Measurements from ENCODE around the gene NEUROD2. TPM values are rescaled to one million over a fixed set of nuclear protein-coding genes. Genes with fewer than 3 reads are reported as not detected.

The NEUROD2 gene
- total RNA-seq, 2 experiments from 2014 or later, result not detected

DNA sequence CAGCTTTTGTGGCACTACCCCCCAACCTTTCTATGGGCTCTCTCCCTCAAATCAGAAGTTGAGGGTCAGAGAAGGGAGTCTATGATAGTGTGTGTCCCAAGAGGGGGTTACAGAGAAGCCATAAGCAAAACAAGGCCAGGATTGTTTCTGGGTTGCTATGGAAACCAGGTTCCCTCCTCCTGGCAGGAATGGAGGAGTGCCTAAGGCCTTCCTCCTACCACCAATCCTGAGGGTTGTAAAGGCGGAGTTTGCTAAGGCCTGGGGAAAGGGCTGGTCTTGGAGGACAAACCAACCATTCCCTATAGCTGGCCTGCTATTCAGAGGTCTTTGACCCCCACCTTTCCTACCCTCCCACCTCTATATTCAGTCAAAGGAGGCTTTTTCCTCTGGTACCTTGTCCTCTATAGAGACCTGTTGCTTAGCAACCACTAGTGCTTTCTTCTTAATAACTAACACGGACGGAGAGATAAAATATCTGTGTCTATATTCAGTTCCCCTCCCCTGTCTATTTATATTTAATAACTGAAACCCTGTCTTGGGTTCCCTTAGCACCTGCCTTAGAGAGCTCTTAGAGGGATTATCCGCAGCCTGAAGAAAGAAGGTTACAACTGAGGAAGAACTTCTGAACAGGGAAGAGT, 43.4 kb downstream of the NEUROD2 start:
- Mint-ChIP-seq H3K27me3 (ENCODE audit: low read depth) (no peaks in the 10 kb centered on the region), H3K9me3 (ENCODE audit: insufficient read depth) (no peaks in the 10 kb centered on the region), H3K27ac (no peak overlapping the region), H3K4me1 (ENCODE audit: low read depth) (no peaks in the 10 kb centered on the region), H3K36me3 (ENCODE audit: low read depth) (peaks cover 18% of the 10 kb centered on the region), H3K4me3 (no peak overlapping the region)
- ChIA-PET CTCF (interaction anchor here (1.3 to 1.6 kb wide), 3 partner anchors 11 to 17 kb away, joined by 3 to 6 read pairs (median 5); no protein-coding TSS in a partner anchor), POLR2A (no interaction called here)
- ATAC-seq (no peak), DNase-seq (no peak)

DNA sequence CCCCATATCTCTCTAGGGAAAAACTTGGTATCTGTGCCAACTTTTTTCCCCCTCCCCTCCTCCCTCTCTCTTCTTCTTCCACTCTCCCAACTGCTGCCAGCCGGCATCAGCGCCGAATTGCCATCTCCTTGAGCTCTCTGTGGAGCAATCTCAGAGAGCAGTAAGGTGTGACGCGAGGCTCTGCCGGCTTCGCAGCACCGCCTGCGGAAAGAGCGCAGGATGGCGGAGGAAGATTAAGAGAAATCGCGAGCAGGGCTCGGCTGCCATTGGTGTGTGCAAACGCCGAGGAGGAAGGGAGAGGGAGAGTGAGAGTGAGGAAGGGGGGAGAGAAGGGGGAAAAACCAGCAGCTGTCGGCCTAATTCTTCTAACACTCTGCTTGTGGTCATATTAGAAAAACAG, 44.2 kb downstream of the NEUROD2 start:
- CTCF ChIA-PET, result no interaction called here
- Mint-ChIP-seq H3K4me1 (ENCODE audit: low read depth) (no peaks in the 10 kb centered on the region), H3K27me3 (ENCODE audit: low read depth) (no peaks in the 10 kb centered on the region), H3K36me3 (ENCODE audit: low read depth) (peaks cover 11% of the 10 kb centered on the region), H3K4me3 (no peak overlapping the region), H3K27ac (no peak overlapping the region), H3K9me3 (ENCODE audit: insufficient read depth) (no peaks in the 10 kb centered on the region)
- ATAC-seq (no peak), DNase-seq (no peak)
- POLR2A ChIA-PET, result no interaction called here

DNA sequence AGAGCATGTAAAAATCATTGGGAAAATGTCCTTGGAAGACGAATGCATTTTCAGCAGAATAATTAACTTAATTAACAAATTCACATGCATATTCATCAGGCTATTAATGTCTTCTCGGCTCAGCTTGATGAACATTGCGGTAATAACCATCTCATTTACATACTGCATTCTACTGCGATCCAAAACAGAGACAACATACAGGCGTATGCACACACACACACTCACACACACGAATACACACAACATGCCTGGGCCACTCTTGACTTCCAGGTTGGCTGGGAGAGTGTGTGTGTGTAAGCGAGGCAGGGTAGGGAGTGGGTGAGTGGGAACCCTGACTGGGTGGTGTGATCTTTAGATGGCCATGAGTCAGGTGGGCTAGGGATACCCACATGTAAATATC, 44.7 kb downstream of the NEUROD2 start:
- Mint-ChIP-seq H3K36me3 (ENCODE audit: low read depth) (peaks cover 7% of the 10 kb centered on the region), H3K9me3 (ENCODE audit: insufficient read depth) (no peaks in the 10 kb centered on the region)
- no peak for ATAC-seq

DNA sequence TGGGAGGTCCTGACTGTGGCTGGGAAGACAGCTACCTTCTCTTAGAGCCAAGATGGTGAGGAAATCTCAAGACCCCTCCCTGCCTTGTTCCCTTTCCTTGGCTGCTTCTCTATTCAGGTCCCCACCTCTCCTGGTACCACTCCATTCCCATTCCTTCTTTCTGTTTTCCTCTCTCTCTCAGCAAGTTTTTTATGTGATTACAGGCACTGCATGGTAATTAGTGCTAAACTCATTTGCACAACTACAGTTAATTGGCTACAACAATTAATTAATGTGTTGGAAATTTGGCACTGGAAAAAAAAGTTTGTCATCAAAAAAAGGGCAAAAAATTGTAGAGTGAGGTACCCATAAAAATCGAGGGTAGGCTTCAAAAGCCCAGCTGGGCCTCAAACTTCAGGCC, 45.3 kb downstream of the NEUROD2 start:
- Mint-ChIP-seq H3K27me3 (ENCODE audit: low read depth) (no peaks in the 10 kb centered on the region), H3K27ac (no peak overlapping the region), H3K36me3 (ENCODE audit: low read depth) (peaks cover 10% of the 10 kb centered on the region), H3K4me1 (ENCODE audit: low read depth) (no peaks in the 10 kb centered on the region), H3K4me3 (no peak overlapping the region), H3K9me3 (ENCODE audit: insufficient read depth) (no peaks in the 10 kb centered on the region)
- ATAC-seq, result no peak
- POLR2A ChIA-PET, result no interaction called here
- CTCF ChIA-PET, result interaction anchor here (1.3 to 1.4 kb wide), 2 partner anchors 14 to 91 kb away, joined by 4 to 7 read pairs; no protein-coding TSS in a partner anchor
- DNase-seq, result no peak

More for the DNA sequence above, 44.7 kb downstream of the NEUROD2 start:
- no peak for DNase-seq
- CTCF ChIA-PET, result no interaction called here
- Mint-ChIP-seq H3K27me3 (ENCODE audit: low read depth) (no peaks in the 10 kb centered on the region), H3K4me3 (no peak overlapping the region), H3K27ac (no peak overlapping the region), H3K4me1 (ENCODE audit: low read depth) (no peaks in the 10 kb centered on the region)
- POLR2A ChIA-PET, result no interaction called here

DNA sequence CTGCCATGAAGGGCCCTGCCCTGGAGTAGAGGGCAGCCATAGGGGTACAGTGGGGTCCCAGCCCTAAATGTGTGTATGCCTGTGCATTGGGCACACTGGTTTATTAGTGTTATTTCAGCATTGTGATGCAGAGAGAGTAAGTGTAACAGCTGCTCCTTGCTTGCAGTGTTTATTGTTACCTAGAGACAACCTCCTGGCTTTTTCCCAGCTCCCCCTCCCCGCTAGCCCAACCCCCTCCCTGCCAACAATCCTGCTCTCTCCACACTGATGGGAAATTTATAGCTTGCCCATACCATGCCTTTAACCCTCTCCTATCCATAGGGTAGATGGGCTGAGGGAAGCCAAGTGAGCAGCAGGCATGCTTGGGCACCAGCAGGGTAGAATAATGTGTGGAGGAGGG, 51.3 kb downstream of the NEUROD2 start:
- H3K36me3 Mint-ChIP-seq (ENCODE audit: low read depth), result peaks cover 20% of the 10 kb centered on the region
- ChIA-PET POLR2A (interaction anchor here (0.6 kb wide), 1 partner anchor 49 kb away, joined by 3 read pairs; no protein-coding TSS in a partner anchor), CTCF (interaction anchor here (1.5 kb wide), 1 partner anchor 65 kb away, joined by 6 read pairs; no protein-coding TSS in a partner anchor)
- H3K4me3 Mint-ChIP-seq, result no peak overlapping the region
- no peaks in the 10 kb centered on the region for H3K4me1 Mint-ChIP-seq (ENCODE audit: low read depth)
- ATAC-seq (no peak), DNase-seq (no peak)
- H3K27me3 Mint-ChIP-seq (ENCODE audit: low read depth), result no peaks in the 10 kb centered on the region
- no peak overlapping the region for H3K27ac Mint-ChIP-seq
- no peaks in the 10 kb centered on the region for H3K9me3 Mint-ChIP-seq (ENCODE audit: insufficient read depth)

DNA sequence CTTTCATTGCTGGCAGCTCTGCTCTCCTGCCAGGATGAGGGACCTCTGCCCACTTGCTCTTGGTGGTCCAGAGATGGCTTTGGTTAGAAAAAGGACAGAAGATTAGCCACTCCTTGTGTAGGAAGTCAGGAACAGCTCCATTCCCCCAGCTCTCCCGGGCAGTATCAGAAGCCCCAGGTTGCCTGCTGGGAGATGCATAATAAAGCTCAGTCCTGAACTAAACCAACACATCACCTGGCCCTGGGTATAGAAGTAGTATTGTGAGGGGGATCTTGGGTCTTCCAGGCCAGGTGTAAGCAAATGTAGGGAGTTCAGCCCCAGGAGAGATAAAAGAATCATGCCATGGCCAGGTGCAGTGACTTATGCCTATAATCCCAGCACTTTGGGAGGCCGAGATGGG, 52.4 kb downstream of the NEUROD2 start:
- no peaks in the 10 kb centered on the region for H3K4me1 Mint-ChIP-seq (ENCODE audit: low read depth)
- H3K27me3 Mint-ChIP-seq (ENCODE audit: low read depth), result no peaks in the 10 kb centered on the region
- POLR2A ChIA-PET, result no interaction called here
- ATAC-seq (no peak), DNase-seq (no peak)
- H3K27ac Mint-ChIP-seq, result no peak overlapping the region
- H3K9me3 Mint-ChIP-seq (ENCODE audit: insufficient read depth), result no peaks in the 10 kb centered on the region
- H3K4me3 Mint-ChIP-seq, result no peak overlapping the region
- H3K36me3 Mint-ChIP-seq (ENCODE audit: low read depth), result peaks cover 22% of the 10 kb centered on the region
- CTCF ChIA-PET, result interaction anchor here (8.9 kb wide), 1 partner anchor 68 kb away, joined by 105 read pairs; the partner anchor contains the start of gene PPP1R1B

Other genes with a start within 250 kb of the NEUROD2 start
- gene FBXL20, start 206.3 kb downstream of the NEUROD2 start, total RNA-seq, result 10 to 100 TPM; 11.2 to 11.8 TPM
- gene MED1, start 156.7 kb downstream of the NEUROD2 start, total RNA-seq, result 10 to 100 TPM; 52.8 to 53.2 TPM
- 10 to 100 TPM; 77.5 TPM for gene CDK12, start 146.4 kb downstream of the NEUROD2 start, total RNA-seq
- gene PPP1R1B, start 19.0 kb upstream of the NEUROD2 start, total RNA-seq, result not detected
- gene STARD3, start 29.2 kb upstream of the NEUROD2 start, total RNA-seq, result 10 to 100 TPM; 69.0 to 72.1 TPM
- gene TCAP, start 57.4 kb upstream of the NEUROD2 start, total RNA-seq, result 1 to 10 TPM; 1.3 to 1.8 TPM
- gene PNMT, start 60.5 kb upstream of the NEUROD2 start, total RNA-seq, result not detected
- gene PGAP3, start 80.1 kb upstream of the NEUROD2 start, total RNA-seq, result 10 to 100 TPM; 12.3 to 14.7 TPM
- gene ERBB2, start 92.1 kb upstream of the NEUROD2 start, total RNA-seq, result 1 to 10 TPM; 2.1 to 3.0 TPM
- gene MIEN1, start 122.6 kb upstream of the NEUROD2 start, total RNA-seq, result 10 to 100 TPM; 44.0 to 44.6 TPM
- gene GRB7, start 130.0 kb upstream of the NEUROD2 start, total RNA-seq, result under 1 TPM in 1 of 2 experiments, not detected in 1; 0.37 TPM

All from activated CD8-positive, alpha-beta T cell treated with anti-CD3 and anti-CD28 coated beads, Interleukin-2, amount 10 ng/mL, durations not matched to agents 7 days and 5 days (primary cell).